Measurements from ENCODE around the gene CNOT11.

Gene CNOT11

GRCh38 chr2:101252408-101253012 lies at the start of gene CNOT11:
TSS of gene CNOT11 (plus strand) at chr2:101252886. CDS start at chr2:101252965, 79 bp downstream.
- DNase-seq: peak; percentile 99
- Histone ChIP-seq H3F3A (ENCODE audit: insufficient read depth, low read length) (peaks cover 17% of the 10 kb centered on the region), H3K9ac (ENCODE audit: low read length) (peak within 1 kb of the TSS; percentile 96), H3K79me2 (ENCODE audit: low read length) (peaks cover 41% of the 10 kb centered on the region), H3K4me3 (ENCODE audit: low read length) (peak within 1 kb of the TSS; percentile 93), H3K27ac (ENCODE audit: low read length) (peak within 1 kb of the TSS; percentile 88), H4K20me1 (ENCODE audit: insufficient read depth, low read length) (no peaks in the 10 kb centered on the region), H3K4me2 (ENCODE audit: low read depth, low read length) (peak within 1 kb of the TSS; percentile 93), H3K4me1 (ENCODE audit: low read length) (peaks cover 9% of the 10 kb centered on the region), H3K9me3 (replicated peaks; ENCODE audit: insufficient read depth, low read length) (no peaks in the 10 kb centered on the region), H3K36me3 (replicated peaks; ENCODE audit: insufficient read depth, low read length) (no peaks in the 10 kb centered on the region), H3K27me3 (replicated peaks; ENCODE audit: insufficient read depth, low read length) (no peaks in the 10 kb centered on the region), H3K9me2 (replicated peaks; ENCODE audit: insufficient read depth, low read length) (no peaks in the 10 kb centered on the region), H2AFZ (ENCODE audit: low read length) (peak within 1 kb of the TSS; percentile 91)
- no peak for TF ChIP-seq EZH2phosphoT487 (IDR thresholded peaks at IDR 0.05; ENCODE audit: low read length)
- no peak for TF ChIP-seq EZH2 (optimal IDR thresholded peaks at IDR 0.05; ENCODE audit: low read depth, low read length)
- no peak for TF ChIP-seq CTCF (IDR thresholded peaks at IDR 0.05; ENCODE audit: low read length)

- no peaks in the 10 kb centered on the region for H3K27me3 ChIP-seq (replicated peaks; ENCODE audit: insufficient read depth, low read length)
- H3K27ac ChIP-seq (ENCODE audit: low read length): no peak overlapping the region
- H3K9me2 ChIP-seq (replicated peaks; ENCODE audit: insufficient read depth, low read length): no peaks in the 10 kb centered on the region
- H3K4me1 ChIP-seq (ENCODE audit: low read length): no peaks in the 10 kb centered on the region
- no peaks in the 10 kb centered on the region for H3K36me3 ChIP-seq (replicated peaks; ENCODE audit: insufficient read depth, low read length)
- no peak overlapping the region for H3K9ac ChIP-seq (ENCODE audit: low read length)
- no peaks in the 10 kb centered on the region for H3K9me3 ChIP-seq (replicated peaks; ENCODE audit: insufficient read depth, low read length)
- H3F3A ChIP-seq (ENCODE audit: insufficient read depth, low read length): no peaks in the 10 kb centered on the region
- no peak overlapping the region for H2AFZ ChIP-seq (ENCODE audit: low read length)
- TF ChIP-seq EZH2phosphoT487 (IDR thresholded peaks at IDR 0.05; ENCODE audit: low read length) (no peak), EZH2 (optimal IDR thresholded peaks at IDR 0.05; ENCODE audit: low read depth, low read length) (no peak), CTCF (IDR thresholded peaks at IDR 0.05; ENCODE audit: low read length) (no peak)
- H3K4me2 ChIP-seq (ENCODE audit: low read depth, low read length): no peak overlapping the region
- no peak for DNase-seq
- H4K20me1 ChIP-seq (ENCODE audit: insufficient read depth, low read length): no peaks in the 10 kb centered on the region
- no peaks in the 10 kb centered on the region for H3K79me2 ChIP-seq (ENCODE audit: low read length)
- H3K4me3 ChIP-seq (ENCODE audit: low read length): no peak overlapping the region
Observed at GRCh38 chr2:101204400-101205115, 48.1 kb upstream of the CNOT11 start.

GRCh38 chr2:101205521-101206479 lies 46.9 kb upstream of the CNOT11 start:
- no peak for TF ChIP-seq EZH2 (optimal IDR thresholded peaks at IDR 0.05; ENCODE audit: low read depth, low read length)
- TF ChIP-seq EZH2phosphoT487 (IDR thresholded peaks at IDR 0.05; ENCODE audit: low read length): no peak
- TF ChIP-seq CTCF (IDR thresholded peaks at IDR 0.05; ENCODE audit: low read length): peak; percentile 61
- Histone ChIP-seq H3K4me2 (ENCODE audit: low read depth, low read length) (peak overlapping the region; percentile 29; the same call in 1 of the 2 replicates), H2AFZ (ENCODE audit: low read length) (peak overlapping the region; percentile 77), H3F3A (ENCODE audit: insufficient read depth, low read length) (no peaks in the 10 kb centered on the region), H3K9me2 (replicated peaks; ENCODE audit: insufficient read depth, low read length) (no peaks in the 10 kb centered on the region), H3K9ac (ENCODE audit: low read length) (no peak overlapping the region), H3K36me3 (replicated peaks; ENCODE audit: insufficient read depth, low read length) (no peaks in the 10 kb centered on the region), H3K79me2 (ENCODE audit: low read length) (no peaks in the 10 kb centered on the region), H3K4me1 (ENCODE audit: low read length) (no peaks in the 10 kb centered on the region), H4K20me1 (ENCODE audit: insufficient read depth, low read length) (no peaks in the 10 kb centered on the region), H3K27me3 (replicated peaks; ENCODE audit: insufficient read depth, low read length) (no peaks in the 10 kb centered on the region), H3K4me3 (ENCODE audit: low read length) (peak overlapping the region; percentile 47), H3K9me3 (replicated peaks; ENCODE audit: insufficient read depth, low read length) (no peaks in the 10 kb centered on the region), H3K27ac (ENCODE audit: low read length) (no peak overlapping the region)
- DNase-seq: peak; percentile 79
